Thoracic aorta (tissue), 2 donors: Measurements from ENCODE around the gene OPTC. TPM values are rescaled to one million over a fixed set of nuclear protein-coding genes. Genes with fewer than 3 reads are reported as not detected.

Experiments
- ATAC-seq: fragments of 150-250 bp; one replicate; pipeline ENCODE4 v1.8.0; 2017; ENCODE audit warnings: low read depth; ENCODE audit not compliant: insufficient number of reproducible peaks, low FRiP score
- DNase-seq: peaks from one replicate; pipeline ENCODE4 v3.0.0-alpha.2; 2020; ENCODE audit warnings: low spot score
- H3K27ac ChIP-seq, 2 donors: fragments of 200-600 bp; sonication (generic); 1 replicate in 1 of 2; 2 replicates in 1 of 2; pipeline ENCODE4 v1.5.1; 2016; ENCODE audit warnings: mild to moderate bottlenecking in 2 of 2, moderate library complexity in 2 of 2
- H3K27me3 ChIP-seq: fragments of 200-600 bp; sonication (generic); replicated peaks from 2 replicates; pipeline ENCODE4 v1.6.0; 2016; ENCODE audit warnings: mild to moderate bottlenecking; ENCODE audit not compliant: insufficient read depth
- H3K36me3 ChIP-seq: fragments of 200-600 bp; sonication (generic); one replicate; pipeline ENCODE4 v1.5.1; 2016
- H3K4me1 ChIP-seq, 2 donors: fragments of 200-600 bp; sonication (generic); 1 replicate in 1 of 2; 2 replicates in 1 of 2; pipeline versions ENCODE4 v1.5.1 to v1.6.0; 2016; ENCODE audit warnings: low read depth in 2 of 2, mild to moderate bottlenecking in 1 of 2; ENCODE audit not compliant: control insufficient read depth in 1 of 2
- H3K4me3 ChIP-seq: fragments of 200-600 bp; sonication (generic); 2 replicates; pipeline ENCODE4 v1.5.1; 2016; ENCODE audit warnings: mild to moderate bottlenecking
- H3K9me3 ChIP-seq: fragments of 200-600 bp; sonication (generic); 2 replicates; pipeline ENCODE4 v1.5.1; 2016
- total RNA-seq, 2 donors: library from RNA; depleted of rRNA; stranded (reverse); fragments of >200 nt; gene quantifications; one replicate each; pipeline versions ENCODE4 v1.1.0 to v1.2.3, GENCODE V29; 2016
- TF ChIP-seq, protein P1 (sequence below): fragments of 200-600 bp; sonication (generic); IDR thresholded peaks from one replicate; pipeline ENCODE4 v1.5.1; 2019; ENCODE audit warnings: antibody characterized with exemption

Gene OPTC
- total RNA-seq, 2 donors from 2014 or later: not detected

DNA sequence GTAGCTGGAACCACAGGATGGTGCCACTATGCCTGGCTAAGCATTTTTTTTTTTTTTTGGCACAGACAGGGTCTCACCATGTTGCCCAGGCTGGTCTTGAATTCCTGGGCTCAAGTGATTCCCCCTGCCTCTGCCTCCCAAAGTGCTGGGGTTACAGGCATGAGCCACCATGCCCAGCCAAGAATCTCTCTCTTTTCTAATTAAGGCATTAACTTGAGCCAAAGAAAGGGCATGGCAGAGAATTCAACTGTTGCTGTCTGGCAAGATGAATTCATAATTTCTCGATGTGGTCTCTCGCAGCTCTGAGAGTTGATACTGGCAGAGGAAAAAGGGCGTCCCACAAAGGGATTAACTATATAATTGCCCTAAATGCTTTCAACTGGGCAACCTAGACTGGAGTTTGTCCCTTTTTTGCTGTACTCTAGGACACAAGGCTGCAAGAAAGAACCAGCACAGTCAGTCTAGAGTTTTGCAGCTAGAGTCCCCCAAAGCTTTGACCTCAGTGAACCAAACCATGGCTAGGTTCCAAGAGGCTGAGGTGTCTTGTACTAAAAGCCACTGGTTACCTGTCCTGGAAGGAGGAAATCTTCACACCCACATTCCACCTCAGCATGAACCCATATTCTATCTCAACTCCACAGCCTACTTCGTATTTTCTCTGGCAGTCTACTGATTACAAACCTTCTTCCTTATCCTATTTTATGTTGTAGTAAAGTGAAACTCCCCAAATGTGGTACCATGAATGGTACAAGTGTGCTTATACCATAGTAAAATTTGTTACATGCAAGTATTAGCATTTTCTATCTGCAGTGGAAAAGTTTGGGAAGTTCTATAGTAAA lies 51.2 kb downstream of the OPTC start:
- H3K27me3 ChIP-seq: no peaks in the 10 kb centered on the region
- DNase-seq (no peak), ATAC-seq (peak; percentile 59)
- H3K4me3 ChIP-seq: no peak overlapping the region
- no peaks in the 10 kb centered on the region for H3K36me3 ChIP-seq
- no peaks in the 10 kb centered on the region for H3K9me3 ChIP-seq
- H3K27ac ChIP-seq: no peak overlapping the region
- TF ChIP-seq, protein P1, sequence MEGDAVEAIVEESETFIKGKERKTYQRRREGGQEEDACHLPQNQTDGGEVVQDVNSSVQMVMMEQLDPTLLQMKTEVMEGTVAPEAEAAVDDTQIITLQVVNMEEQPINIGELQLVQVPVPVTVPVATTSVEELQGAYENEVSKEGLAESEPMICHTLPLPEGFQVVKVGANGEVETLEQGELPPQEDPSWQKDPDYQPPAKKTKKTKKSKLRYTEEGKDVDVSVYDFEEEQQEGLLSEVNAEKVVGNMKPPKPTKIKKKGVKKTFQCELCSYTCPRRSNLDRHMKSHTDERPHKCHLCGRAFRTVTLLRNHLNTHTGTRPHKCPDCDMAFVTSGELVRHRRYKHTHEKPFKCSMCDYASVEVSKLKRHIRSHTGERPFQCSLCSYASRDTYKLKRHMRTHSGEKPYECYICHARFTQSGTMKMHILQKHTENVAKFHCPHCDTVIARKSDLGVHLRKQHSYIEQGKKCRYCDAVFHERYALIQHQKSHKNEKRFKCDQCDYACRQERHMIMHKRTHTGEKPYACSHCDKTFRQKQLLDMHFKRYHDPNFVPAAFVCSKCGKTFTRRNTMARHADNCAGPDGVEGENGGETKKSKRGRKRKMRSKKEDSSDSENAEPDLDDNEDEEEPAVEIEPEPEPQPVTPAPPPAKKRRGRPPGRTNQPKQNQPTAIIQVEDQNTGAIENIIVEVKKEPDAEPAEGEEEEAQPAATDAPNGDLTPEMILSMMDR: no peak
- peaks cover 0 to 19% of the 10 kb centered on the region in 2 donors for H3K4me1 ChIP-seq

DNA sequence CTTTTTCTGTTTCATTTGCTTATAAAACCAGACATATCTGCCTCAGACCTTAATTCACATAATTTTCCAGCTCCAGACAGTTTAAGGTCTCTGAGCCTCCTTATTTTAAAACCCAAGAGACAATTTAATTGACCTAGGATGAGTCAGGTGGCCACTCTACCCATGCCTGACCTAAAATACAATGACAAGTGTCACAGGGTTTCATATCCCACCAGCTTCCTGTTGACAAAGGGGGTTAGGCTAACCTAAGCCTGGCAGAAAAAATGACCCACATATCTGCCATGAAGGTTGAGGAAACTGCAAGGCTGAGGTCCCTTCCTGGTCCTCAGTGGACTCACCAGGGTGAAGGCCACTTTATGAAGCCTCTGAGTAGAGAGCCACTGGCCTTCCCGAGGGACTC lies 52.3 kb downstream of the OPTC start:
- ATAC-seq (no peak), DNase-seq (no peak)
- Histone ChIP-seq H3K27ac (no peak overlapping the region), H3K9me3 (no peaks in the 10 kb centered on the region), H3K27me3 (no peaks in the 10 kb centered on the region), H3K4me1 (peaks cover 0 to 25% of the 10 kb centered on the region in 2 donors), H3K4me3 (no peak overlapping the region), H3K36me3 (no peaks in the 10 kb centered on the region)
- TF ChIP-seq, protein P1: no peak

DNA sequence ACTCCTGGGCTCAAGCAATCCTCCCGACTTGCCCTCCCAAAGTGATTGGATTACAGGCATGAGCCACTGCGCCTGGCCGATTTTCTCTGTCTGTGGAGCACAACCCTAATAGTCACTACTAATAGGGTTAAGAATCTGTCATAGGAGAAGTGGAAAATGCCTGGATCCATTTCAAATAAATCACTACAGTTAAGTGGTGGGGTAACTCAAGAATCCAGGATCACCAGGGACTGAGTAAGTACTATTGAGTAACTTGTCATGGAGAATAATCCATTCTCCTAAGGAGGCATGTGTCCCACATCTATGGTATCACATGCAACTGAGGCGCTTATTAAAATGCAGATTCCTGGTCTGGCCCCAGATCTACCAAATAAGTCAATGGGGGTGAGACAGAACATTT lies 53.2 kb downstream of the OPTC start:
- ATAC-seq (no peak), DNase-seq (no peak)
- no peaks in the 10 kb centered on the region for H3K36me3 ChIP-seq
- no peak overlapping the region for H3K4me3 ChIP-seq
- no peaks in the 10 kb centered on the region for H3K27me3 ChIP-seq
- peaks cover 6 to 31% of the 10 kb centered on the region in 2 donors for H3K4me1 ChIP-seq
- TF ChIP-seq, protein P1: no peak
- no peaks in the 10 kb centered on the region for H3K9me3 ChIP-seq
- no peak overlapping the region for H3K27ac ChIP-seq

DNA sequence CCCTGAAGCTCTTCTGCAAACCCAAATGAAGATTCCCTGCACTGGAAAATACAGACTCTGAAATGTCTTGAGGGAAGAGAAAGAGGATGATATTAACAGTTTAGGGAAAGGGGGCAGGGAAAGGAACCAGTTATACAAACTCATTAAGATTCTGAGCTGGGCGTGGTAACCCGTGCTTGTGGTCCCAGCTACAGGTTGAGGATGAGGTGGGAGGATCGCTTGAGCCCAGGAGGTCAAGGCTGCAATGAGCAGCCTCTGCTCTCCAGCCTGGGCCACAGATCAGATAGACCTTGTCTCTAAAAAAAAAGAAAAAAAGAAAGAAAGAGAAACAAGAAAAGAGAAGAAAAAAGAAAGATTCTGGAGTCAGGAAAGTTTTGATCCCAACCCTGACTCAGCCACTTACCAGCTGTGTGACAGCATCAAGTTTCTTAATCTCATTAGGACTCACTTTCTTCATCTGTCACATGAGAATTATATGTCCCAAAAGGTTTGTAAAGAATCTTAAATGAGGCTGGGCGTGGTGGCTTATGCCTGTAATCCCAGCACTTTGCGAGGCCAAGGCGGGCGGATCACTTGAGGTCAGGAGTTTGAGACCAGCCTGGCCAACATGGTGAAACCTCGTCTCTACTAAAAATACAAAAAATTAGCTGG lies 53.9 kb downstream of the OPTC start:
- no peak for ATAC-seq
- Histone ChIP-seq H3K4me3 (no peak overlapping the region), H3K36me3 (no peaks in the 10 kb centered on the region), H3K4me1 (peaks cover 6 to 31% of the 10 kb centered on the region in 2 donors), H3K27ac (no peak overlapping the region), H3K27me3 (no peaks in the 10 kb centered on the region), H3K9me3 (no peaks in the 10 kb centered on the region)
- DNase-seq: no peak
- TF ChIP-seq, protein P1: no peak

DNA sequence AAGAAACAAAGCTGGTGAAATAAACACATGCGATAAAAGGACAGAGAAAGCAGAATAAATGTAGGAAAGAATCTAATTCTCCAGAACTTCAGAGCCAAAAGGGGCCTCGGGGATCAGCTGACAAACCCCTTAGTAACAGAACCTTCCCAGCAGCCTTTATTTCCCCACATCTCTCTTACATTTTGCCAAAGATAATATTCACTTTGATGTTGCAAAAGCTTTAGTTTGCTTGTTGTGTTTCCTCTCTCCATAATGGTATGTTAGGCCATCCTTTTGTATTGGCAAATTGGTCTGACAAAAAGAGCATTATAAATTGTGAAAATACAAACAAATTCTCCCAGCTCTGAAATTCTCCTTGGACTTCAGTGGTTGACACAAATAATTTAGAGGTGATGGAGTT lies 54.9 kb downstream of the OPTC start:
- Histone ChIP-seq H3K9me3 (no peaks in the 10 kb centered on the region), H3K27me3 (no peaks in the 10 kb centered on the region), H3K4me1 (peaks cover 6 to 36% of the 10 kb centered on the region in 2 donors), H3K36me3 (no peaks in the 10 kb centered on the region), H3K4me3 (no peak overlapping the region), H3K27ac (no peak overlapping the region)
- ATAC-seq (no peak), DNase-seq (no peak)
- TF ChIP-seq, protein P1: no peak
